Motor neuron (in vitro differentiated cells): ENCODE results near the gene MAP3K3. TPM values are rescaled to one million over a fixed set of nuclear protein-coding genes. Genes with fewer than 3 reads are reported as not detected.

Experiments used
- ATAC-seq, 8 experiments: fragments of 200-7000 bp; cut with Tn5 transposase; replicated peaks in 6 of 8; 2 replicates each; pipeline ENCODE4 v1.8.0; 2021; ENCODE audit warnings: mild to moderate bottlenecking in 8 of 8, moderate library complexity in 8 of 8
- H3K27ac ChIP-seq, 2 donors: fragments of 250-450 bp; sonication (Bioruptor Pico); 2 replicates each; pipeline ENCODE4 v1.9.0; 2021; ENCODE audit warnings: antibody characterized with exemption in 2 of 2, mild to moderate bottlenecking in 2 of 2, moderate library complexity in 1 of 2
- H3K4me1 ChIP-seq, 2 donors: fragments of 250-450 bp; sonication (Bioruptor Pico); replicated peaks in 1 of 2; 2 replicates each; pipeline ENCODE4 v1.6.1; 2021; ENCODE audit warnings: antibody characterized with exemption in 2 of 2, mild to moderate bottlenecking in 2 of 2, moderate library complexity in 1 of 2
- H3K4me3 ChIP-seq, 5 donors: fragments of 250-450 bp; sonication (Bioruptor Pico); 2 replicates each; pipeline ENCODE4 v1.9.0; 2021; ENCODE audit warnings: antibody characterized with exemption in 5 of 5, mild to moderate bottlenecking in 5 of 5, moderate library complexity in 4 of 5
- WGBS, 10 experiments: fragments of 450-650 bp; shearing (Covaris generic); methylation state at CpG; one replicate each; pipeline ENCODE4 v1.0.0; 2022; 5-methylcytosine and 5-hydroxymethylcytosine counted together
- in situ Hi-C, 9 experiments: fragments of 400-800 bp; cut with MboI; loops; one replicate each; pipeline ENCODE4 v1.15.0; 2021; ENCODE audit warnings: low sequenced_read_pairs in 9 of 9, low pct_unique_long_range_greater_than_20kb in 2 of 9; ENCODE audit not compliant: unreplicated experiment in 9 of 9
- total RNA-seq, 8 experiments: library from RNA; unstranded; fragments of 300-600 nt; gene quantifications; 2 replicates each; pipeline versions ENCODE4 v1.2.3 to v1.2.4, GENCODE V29; 2022

The MAP3K3 gene
- total RNA-seq, 8 experiments from 2014 or later = 11.0 to 25.4 (median 15.1) TPM

- in situ Hi-C loops = loop anchor here in 5 of 9 experiments (10.0 to 25.0 kb wide), 2 partner anchors 164 to 176 kb away; partner anchors contain the start of gene CYB561 (in 4 of the 5)
- peak within 1 kb of the TSS in 1 of 2 donors; percentile 75 for H3K27ac ChIP-seq
- peak within 1 kb of the TSS; percentile 87 to 100 (median 98) for H3K4me3 ChIP-seq
- WGBS, 10 experiments = 0 to 2% (median 1%) methylated on average over 3 to 21 of the region's 61 CpGs; no CpG with 5 or more reads in 5 of the 10 experiments
- peaks cover 5 to 12% of the 10 kb centered on the region in 2 donors for H3K4me1 ChIP-seq
- ATAC-seq = peak; percentile 96 to 99 (median 99)
Observed at GRCh38 chr17:63600569-63601438, 21.4 kb upstream of the MAP3K3 start, which contains the start of gene TACO1. Gene TACO1, plus strand, starts transcription at chr17:63600895. Its CDS starts 189 bp downstream, at chr17:63601084.

- 40 to 100% (median 79%) methylated on average over 1 to 7 of the region's 9 CpGs for WGBS, 10 experiments
- peak overlapping the region; percentile 87 to 100 (median 98) for H3K4me3 ChIP-seq
- H3K4me1 ChIP-seq = peaks cover 5 to 12% of the 10 kb centered on the region in 2 donors
- no peak for ATAC-seq
- in situ Hi-C loops = loop anchor here in 5 of 9 experiments (10.0 to 25.0 kb wide), 2 partner anchors 164 to 177 kb away; partner anchors contain the start of gene CYB561 (in 4 of the 5)
- peak overlapping the region in 1 of 2 donors; percentile 75 for H3K27ac ChIP-seq
Observed at GRCh38 chr17:63601439-63602371, 20.5 kb upstream of the MAP3K3 start.

GRCh38 chr17:63609816-63610573, 12.2 kb upstream of the MAP3K3 start:
- Histone ChIP-seq H3K4me3 (no peak overlapping the region), H3K27ac (no peak overlapping the region), H3K4me1 (no peaks in the 10 kb centered on the region)
- in situ Hi-C loops = loop anchor here in 7 of 9 experiments (10.0 to 25.0 kb wide), 3 partner anchors 173 to 185 kb away; partner anchors contain the start of gene CYB561 (in 4 of the 7)
- ATAC-seq = no peak
- WGBS, 10 experiments = 50 to 100% (median 80%) methylated on average over 1 to 5 of the region's 6 CpGs; no CpG with 5 or more reads in 1 of the 10 experiments

GRCh38 chr17:63610854-63611253, 11.4 kb upstream of the MAP3K3 start:
- ATAC-seq = no peak

GRCh38 chr17:63611354-63611753, 10.9 kb upstream of the MAP3K3 start:
- H3K4me3 ChIP-seq = no peak overlapping the region
- 57 to 100% (median 77%) methylated on average over 1 to 3 of the region's 3 CpGs; no CpG with 5 or more reads in 1 of the 10 experiments for WGBS, 10 experiments
- no peak for ATAC-seq
- no peak overlapping the region for H3K27ac ChIP-seq
- no peaks in the 10 kb centered on the region for H3K4me1 ChIP-seq
- in situ Hi-C loops = loop anchor here in 6 of 9 experiments (10.0 to 25.0 kb wide), 3 partner anchors 174 to 187 kb away; partner anchors contain the start of gene CYB561 (in 4 of the 6)

More at GRCh38 chr17:63610854-63611253, 11.4 kb upstream of the MAP3K3 start:
- Histone ChIP-seq H3K27ac (no peak overlapping the region), H3K4me1 (no peaks in the 10 kb centered on the region), H3K4me3 (no peak overlapping the region)
- in situ Hi-C loops = loop anchor here in 6 of 9 experiments (10.0 to 25.0 kb wide), 3 partner anchors 174 to 186 kb away; partner anchors contain the start of gene CYB561 (in 4 of the 6)
- 93 to 100% (median 95%) methylated on average over 2 to 9 of the region's 10 CpGs; no CpG with 5 or more reads in 4 of the 10 experiments for WGBS, 10 experiments

GRCh38 chr17:63613663-63614062, 8.6 kb upstream of the MAP3K3 start:
- no peak overlapping the region for H3K27ac ChIP-seq
- no peaks in the 10 kb centered on the region for H3K4me1 ChIP-seq
- no peak overlapping the region for H3K4me3 ChIP-seq
- in situ Hi-C loops = loop anchor here in 6 of 9 experiments (10.0 to 25.0 kb wide), 3 partner anchors 176 to 189 kb away; partner anchors contain the start of gene CYB561 (in 4 of the 6)
- 0 to 100% (median 82%) methylated on average over 1 to 2 of the region's 2 CpGs; no CpG with 5 or more reads in 2 of the 10 experiments for WGBS, 10 experiments
- no peak for ATAC-seq

GRCh38 chr17:63621229-63621683, 961 bp upstream of the MAP3K3 start:
- no peak for ATAC-seq
- peaks cover 3 to 11% of the 10 kb centered on the region in 2 donors for H3K4me1 ChIP-seq
- in situ Hi-C loops = loop anchor here in 4 of 9 experiments (25.0 kb wide), 1 partner anchor 184 kb away; the partner anchor contains the start of gene CYB561 (in 4 of the 4)
- H3K27ac ChIP-seq = peak overlapping the region; percentile 50 to 58
- peak overlapping the region; percentile 57 to 81 (median 62) for H3K4me3 ChIP-seq
- 8 to 78% (median 33%) methylated on average over 1 to 7 of the region's 10 CpGs; no CpG with 5 or more reads in 1 of the 10 experiments for WGBS, 10 experiments

GRCh38 chr17:63622574-63623390, 565 bp downstream of the MAP3K3 start:
- Histone ChIP-seq H3K4me1 (peaks cover 3 to 11% of the 10 kb centered on the region in 2 donors), H3K27ac (peak overlapping the region; percentile 76 to 78), H3K4me3 (peak overlapping the region; percentile 61 to 90 (median 75))
- peak; percentile 18 to 41 (median 28) for ATAC-seq
- 0% methylated on average over 8 of the region's 100 CpGs; no CpG with 5 or more reads in 9 of the 10 experiments for WGBS, 10 experiments
- in situ Hi-C loops = loop anchor here in 4 of 9 experiments (25.0 kb wide), 1 partner anchor 185 kb away; the partner anchor contains the start of gene CYB561 (in 4 of the 4)

- ATAC-seq = no peak
- in situ Hi-C loops = loop anchor here in 4 of 9 experiments (25.0 kb wide), 1 partner anchor 187 kb away; the partner anchor contains the start of gene CYB561 (in 4 of the 4)
- 0 to 89% (median 29%) methylated on average over 1 to 7 of the region's 7 CpGs for WGBS, 10 experiments
- Histone ChIP-seq H3K4me3 (peak overlapping the region; percentile 61 to 90 (median 75)), H3K4me1 (peaks cover 3 to 11% of the 10 kb centered on the region in 2 donors), H3K27ac (no peak overlapping the region)
Observed at GRCh38 chr17:63623786-63624530, 1.7 kb downstream of the MAP3K3 start.

- no peak for ATAC-seq
- in situ Hi-C loops = loop anchor here in 4 of 9 experiments (25.0 kb wide), 1 partner anchor 187 kb away; the partner anchor contains the start of gene CYB561 (in 4 of the 4)
- Histone ChIP-seq H3K4me1 (peaks cover 3 to 11% of the 10 kb centered on the region in 2 donors), H3K4me3 (peak overlapping the region in 1 of 5 donors; percentile 71), H3K27ac (no peak overlapping the region)
- WGBS, 10 experiments = 60 to 100% (median 66%) methylated on average over 1 of the region's 1 CpG; no CpG with 5 or more reads in 6 of the 10 experiments
Observed at GRCh38 chr17:63624531-63624880, 2.3 kb downstream of the MAP3K3 start.
